HTERT RPE-1 (cell line): ENCODE data around the gene PLEKHM2.
"Not testable (repeated sequence)": the region's sequence is repeated elsewhere in the genome, so short reads cannot be mapped to it uniquely, and the experiment has no call there.

Experiments
- in situ Hi-C: fragments of 300-500 bp; cut with MboI; formaldehyde crosslinking; loops from 4 replicates; pipeline ENCODE4 v1.14.3; 2020; ENCODE audit warnings: low sequenced_read_pairs

The PLEKHM2 gene

GRCh38 chr1:15698201-15698600, 14.1 kb downstream of the PLEKHM2 start:
- in situ Hi-C loops = no loop called here

GRCh38 chr1:15699321-15699720, 15.2 kb downstream of the PLEKHM2 start:
- in situ Hi-C loops = not testable (repeated sequence)

GRCh38 chr1:15700508-15700907, 16.4 kb downstream of the PLEKHM2 start:
- in situ Hi-C loops = no loop called here

- in situ Hi-C loops = no loop called here
These were observed 17.7 kb downstream of the PLEKHM2 start for GRCh38 chr1:15701784-15702183.

GRCh38 chr1:15702722-15703550, 18.8 kb downstream of the PLEKHM2 start:
- in situ Hi-C loops = no loop called here

GRCh38 chr1:15703562-15703961, 19.4 kb downstream of the PLEKHM2 start:
- in situ Hi-C loops = no loop called here

GRCh38 chr1:15704526-15705183, 20.5 kb downstream of the PLEKHM2 start:
- in situ Hi-C loops = no loop called here

- in situ Hi-C loops = no loop called here
These were observed 21.1 kb downstream of the PLEKHM2 start for GRCh38 chr1:15705184-15705566.

- in situ Hi-C loops = no loop called here
These were observed 22.6 kb downstream of the PLEKHM2 start for GRCh38 chr1:15706751-15707150.

GRCh38 chr1:15707239-15707925, 23.3 kb downstream of the PLEKHM2 start:
- in situ Hi-C loops = no loop called here

- in situ Hi-C loops = no loop called here
These were observed 24.5 kb downstream of the PLEKHM2 start for GRCh38 chr1:15708486-15709137.

GRCh38 chr1:15709226-15709625, 25.1 kb downstream of the PLEKHM2 start:
- in situ Hi-C loops = no loop called here

GRCh38 chr1:15712168-15712567, 28.0 kb downstream of the PLEKHM2 start:
- in situ Hi-C loops = no loop called here

GRCh38 chr1:15714406-15715136, 30.5 kb downstream of the PLEKHM2 start:
- in situ Hi-C loops = no loop called here

- in situ Hi-C loops = no loop called here
These were observed 33.5 kb downstream of the PLEKHM2 start for GRCh38 chr1:15717418-15718125.

GRCh38 chr1:15718199-15718601, 34.1 kb downstream of the PLEKHM2 start:
- in situ Hi-C loops = no loop called here

GRCh38 chr1:15719381-15720120, 35.4 kb downstream of the PLEKHM2 start:
- in situ Hi-C loops = no loop called here

GRCh38 chr1:15720861-15721260, 36.7 kb downstream of the PLEKHM2 start:
- in situ Hi-C loops = no loop called here

GRCh38 chr1:15722411-15722810, 38.3 kb downstream of the PLEKHM2 start:
- in situ Hi-C loops = no loop called here
